AG04450 (cell line): Measurements from ENCODE around the gene AQP12B. TPM values are rescaled to one million over a fixed set of nuclear protein-coding genes. Genes with fewer than 3 reads are reported as not detected.

Source experiments
- CTCF ChIA-PET: fragments of 300-600, 350-600 bp; formaldehyde crosslinking; extraction: SDS; loops from one replicate; lab custom pipeline; 2022; ENCODE audit warnings: antibody characterized with exemption, inconsistent platforms; lab: Charles Lee
- POLR2A ChIA-PET: fragments of 350-600 bp; formaldehyde crosslinking; extraction: SDS; loops from one replicate; lab custom pipeline; 2021; ENCODE audit warnings: antibody characterized with exemption, inconsistent platforms; lab: Yijun Ruan, JAX
- DNase-seq: peaks from one replicate; pipeline ENCODE4 v3.0.0-alpha.2; 2011; ENCODE audit warnings: low read depth, low spot score
- H3K27ac ChIP-seq: one replicate; pipeline ENCODE4 v1.5.1; 2012; ENCODE audit warnings: low read depth, low read length, control low read depth
- H3K27me3 ChIP-seq: one replicate; pipeline ENCODE4 v1.6.0; 2012; ENCODE audit warnings: low read length; ENCODE audit not compliant: control insufficient read depth, insufficient read depth
- H3K4me3 ChIP-seq: 2 replicates; pipeline ENCODE4 v1.5.1; 2011; ENCODE audit warnings: mild to moderate bottlenecking, low read depth, low read length, control low read depth
- H3K9me3 ChIP-seq: 2 replicates; pipeline ENCODE4 v1.5.1; 2012; ENCODE audit warnings: low read length; ENCODE audit not compliant: control insufficient read depth, insufficient read depth
- CTCF ChIP-seq: IDR thresholded peaks from 2 replicates; pipeline ENCODE4 v1.5.1; 2011; ENCODE audit warnings: low read depth, low read length, control low read depth, inconsistent platforms
- polyA plus RNA-seq: library from polyadenylated mRNA; depleted of rRNA; stranded (reverse); fragments of >200 nt; gene quantifications from 2 replicates; pipeline ENCODE4 v1.2.3, GENCODE V29; 2011

The AQP12B gene
- polyA plus RNA-seq, 1 experiment: not detected

- Histone ChIP-seq H3K4me3 (no peak overlapping the region), H3K9me3 (no peaks in the 10 kb centered on the region; the same call in 1 of the 2 replicates), H3K27ac (no peak overlapping the region), H3K27me3 (peaks cover 47% of the 10 kb centered on the region)
- TF ChIP-seq CTCF: no peak
- ChIA-PET POLR2A (no interaction called here), CTCF (no interaction called here)
- no peak for DNase-seq
Measured at GRCh38 chr2:240649331-240649730, 33.4 kb downstream of the AQP12B start.

- Histone ChIP-seq H3K4me3 (no peak overlapping the region), H3K9me3 (no peaks in the 10 kb centered on the region; the same call in 1 of the 2 replicates), H3K27ac (peak overlapping the region; percentile 21), H3K27me3 (peaks cover 51% of the 10 kb centered on the region)
- TF ChIP-seq CTCF: no peak
- POLR2A ChIA-PET: no interaction called here
- DNase-seq: no peak
- CTCF ChIA-PET: no interaction called here
Measured at GRCh38 chr2:240648650-240649275, 33.9 kb downstream of the AQP12B start.

GRCh38 chr2:240648155-240648649 is 34.5 kb downstream of the AQP12B start:
- no peak for TF ChIP-seq CTCF
- no peak overlapping the region for H3K27ac ChIP-seq
- no peak overlapping the region for H3K4me3 ChIP-seq
- ChIA-PET CTCF (no interaction called here), POLR2A (no interaction called here)
- H3K27me3 ChIP-seq: peaks cover 51% of the 10 kb centered on the region
- DNase-seq: no peak
- H3K9me3 ChIP-seq: no peaks in the 10 kb centered on the region; the same call in 1 of the 2 replicates

- no peak for DNase-seq
- POLR2A ChIA-PET: no interaction called here
- CTCF ChIA-PET: no interaction called here
- Histone ChIP-seq H3K27ac (no peak overlapping the region), H3K9me3 (no peaks in the 10 kb centered on the region; the same call in 1 of the 2 replicates), H3K27me3 (peaks cover 51% of the 10 kb centered on the region), H3K4me3 (no peak overlapping the region)
- no peak for TF ChIP-seq CTCF
Measured at GRCh38 chr2:240647503-240648154, 35.1 kb downstream of the AQP12B start.

- TF ChIP-seq CTCF: no peak
- no peak overlapping the region for H3K27ac ChIP-seq
- ChIA-PET CTCF (no interaction called here), POLR2A (no interaction called here)
- no peak for DNase-seq
- H3K4me3 ChIP-seq: no peak overlapping the region
- H3K9me3 ChIP-seq: no peaks in the 10 kb centered on the region; the same call in 1 of the 2 replicates
- H3K27me3 ChIP-seq: peaks cover 50% of the 10 kb centered on the region
Measured at GRCh38 chr2:240646900-240647502, 35.7 kb downstream of the AQP12B start.
